Bronchial epithelial cell (primary cell): ENCODE data around the gene PPP1R13B. TPM values are rescaled to one million over a fixed set of nuclear protein-coding genes. Genes with fewer than 3 reads are reported as not detected.
"Not testable (repeated sequence)": the region's sequence is repeated elsewhere in the genome, so short reads cannot be mapped to it uniquely, and the experiment has no call there.

Source experiments
- DNase-seq: peaks from one replicate; pipeline ENCODE4 v3.0.0-alpha.2; 2010; ENCODE audit warnings: low read depth
- FAIRE-seq: peaks from 2 replicates; lab custom pipeline; 2011; peaks lifted over from hg19 to GRCh38; lab: Jason Lieb, UNC
- H3K27me3 ChIP-seq: 2 replicates; pipeline ENCODE4 v1.5.1; 2011; ENCODE audit warnings: low read length; ENCODE audit not compliant: control insufficient read depth, insufficient read depth
- H3K36me3 ChIP-seq: 2 replicates; pipeline ENCODE4 v1.5.1; 2011; ENCODE audit warnings: low read length; ENCODE audit not compliant: control insufficient read depth, insufficient read depth
- H3K4me3 ChIP-seq: 2 replicates; pipeline ENCODE4 v1.5.1; 2011; ENCODE audit warnings: mild to moderate bottlenecking, low read depth, low read length, control low read depth
- CTCF ChIP-seq: IDR thresholded peaks from 2 replicates; pipeline ENCODE4 v1.5.1; 2011; ENCODE audit warnings: mild to moderate bottlenecking, moderate library complexity, low read length, control low read depth, inconsistent platforms; ENCODE audit not compliant: insufficient read depth, severe bottlenecking
- total RNA-seq: library from RNA; depleted of rRNA; stranded (reverse); fragments of >200 nt; gene quantifications from 2 replicates; pipeline ENCODE4 v1.2.1, GENCODE V29; 2014

Gene PPP1R13B
- total RNA-seq, 1 donor from 2014 or later, result 4.2 TPM

- DNase-seq (no peak), FAIRE-seq (no peak)
- Histone ChIP-seq H3K36me3 (no peaks in the 10 kb centered on the region), H3K4me3 (no peak overlapping the region), H3K27me3 (no peaks in the 10 kb centered on the region)
- no peak for TF ChIP-seq CTCF
Observed at GRCh38 chr14:103805708-103806107, 41.7 kb downstream of the PPP1R13B start.

GRCh38 chr14:103803661-103804060, 43.7 kb downstream of the PPP1R13B start:
- no peak for TF ChIP-seq CTCF
- no peak overlapping the region for H3K4me3 ChIP-seq
- peak; percentile 89 for DNase-seq
- no peaks in the 10 kb centered on the region for H3K36me3 ChIP-seq
- no peak for FAIRE-seq
- no peaks in the 10 kb centered on the region for H3K27me3 ChIP-seq

- Histone ChIP-seq H3K27me3 (no peaks in the 10 kb centered on the region), H3K36me3 (no peaks in the 10 kb centered on the region), H3K4me3 (no peak overlapping the region)
- no peak for TF ChIP-seq CTCF
- no peak for FAIRE-seq
- peak; percentile 82 for DNase-seq
Observed at GRCh38 chr14:103802356-103802755, 45.0 kb downstream of the PPP1R13B start.

GRCh38 chr14:103801459-103801858, 45.9 kb downstream of the PPP1R13B start:
- Histone ChIP-seq H3K27me3 (no peaks in the 10 kb centered on the region), H3K4me3 (no peak overlapping the region), H3K36me3 (no peaks in the 10 kb centered on the region)
- peak; percentile 94 for DNase-seq
- no peak for TF ChIP-seq CTCF
- FAIRE-seq, result no peak

- not testable (repeated sequence) for H3K27me3 ChIP-seq, H3K4me3 ChIP-seq, DNase-seq, FAIRE-seq, H3K36me3 ChIP-seq
Observed at GRCh38 chr14:103793192-103793591, 54.2 kb downstream of the PPP1R13B start.

GRCh38 chr14:103788086-103788485, 59.3 kb downstream of the PPP1R13B start:
- H3K4me3 ChIP-seq, result no peak overlapping the region
- no peaks in the 10 kb centered on the region for H3K27me3 ChIP-seq
- FAIRE-seq (no peak), DNase-seq (no peak)
- TF ChIP-seq CTCF, result no peak
- H3K36me3 ChIP-seq, result no peaks in the 10 kb centered on the region
